Measurements from ENCODE around the gene DENND10.

Gene DENND10

DNA sequence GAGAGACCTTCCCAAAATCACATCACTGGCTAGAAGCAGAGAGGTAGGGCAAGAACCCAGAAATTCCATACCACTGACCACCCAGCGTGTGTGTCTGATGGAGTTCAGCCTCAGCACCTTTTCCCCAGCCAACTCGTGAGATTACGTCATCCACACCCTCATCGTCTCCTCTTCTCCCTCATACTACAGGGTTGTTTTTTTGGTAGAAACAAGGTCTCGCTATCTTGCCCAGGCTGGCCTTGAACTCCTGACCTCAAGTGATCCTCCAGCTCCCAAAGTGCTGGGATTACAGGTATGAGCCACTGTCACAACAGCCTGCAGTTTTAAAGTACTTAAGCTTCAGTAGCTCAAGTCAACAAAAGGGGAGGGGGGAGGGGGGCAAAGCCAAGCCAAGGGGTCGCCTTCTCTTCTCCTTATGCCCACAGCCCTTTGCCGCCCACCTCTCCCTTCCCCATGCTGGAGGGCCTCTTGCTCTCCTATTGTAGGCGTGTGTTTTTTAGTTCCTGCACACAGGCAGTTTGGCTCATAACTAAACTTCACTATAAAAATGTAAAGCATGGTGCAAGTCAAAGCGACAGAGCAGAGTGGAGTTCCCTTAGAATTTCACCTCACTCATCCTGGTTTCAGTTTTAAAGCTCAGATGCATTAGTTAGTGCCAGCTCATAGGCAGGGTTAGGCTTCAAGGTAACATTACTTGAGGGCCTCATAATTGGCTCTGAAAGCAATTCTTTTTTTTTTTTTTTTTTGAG lies 79.9 kb downstream of the DENND10 start:
- FAIRE-seq (no peak), DNase-seq (ENCODE audit: insufficient read length, low spot score) (no peak)
- no peak for TF ChIP-seq POLR2A (IDR thresholded peaks at IDR 0.05; ENCODE audit: low read depth, low read length)
- TF ChIP-seq TAF1 (IDR thresholded peaks at IDR 0.05; ENCODE audit: low read depth, low read length) = no peak
- no peak for TF ChIP-seq SPI1 (IDR thresholded peaks at IDR 0.05; ENCODE audit: low read depth, low read length)
- no peak for TF ChIP-seq PAX5 (IDR thresholded peaks at IDR 0.05; ENCODE audit: insufficient read depth, low read length, severe bottlenecking)
- no peak for TF ChIP-seq POU2F2 (IDR thresholded peaks at IDR 0.05; ENCODE audit: low read depth, low read length)
- no peak for TF ChIP-seq POLR2AphosphoS5 (IDR thresholded peaks at IDR 0.05; ENCODE audit: low read depth, low read length)

All from GM12891 (cell line).